Measurements from ENCODE around the gene SFI1.

DNA sequence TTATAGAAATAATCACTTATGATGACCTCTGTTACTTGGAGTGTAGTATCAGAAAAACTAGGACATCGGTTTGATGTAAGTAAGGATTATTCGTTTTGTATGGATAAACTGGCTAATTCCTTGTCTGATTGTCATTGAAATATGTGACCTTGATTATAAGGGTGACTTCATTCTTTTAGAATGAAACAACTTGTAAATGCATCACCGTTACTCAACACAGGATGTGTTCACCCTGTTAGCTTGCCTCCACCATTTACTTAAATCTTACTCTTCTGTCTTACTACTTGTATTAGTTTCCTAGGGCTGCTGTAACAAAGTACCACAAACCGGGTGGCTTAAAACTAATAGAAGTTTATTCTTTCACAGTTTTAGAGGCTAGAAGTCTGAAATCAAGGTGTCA lies 7.9 kb downstream of the SFI1 start:
- TF ChIP-seq, protein P1, sequence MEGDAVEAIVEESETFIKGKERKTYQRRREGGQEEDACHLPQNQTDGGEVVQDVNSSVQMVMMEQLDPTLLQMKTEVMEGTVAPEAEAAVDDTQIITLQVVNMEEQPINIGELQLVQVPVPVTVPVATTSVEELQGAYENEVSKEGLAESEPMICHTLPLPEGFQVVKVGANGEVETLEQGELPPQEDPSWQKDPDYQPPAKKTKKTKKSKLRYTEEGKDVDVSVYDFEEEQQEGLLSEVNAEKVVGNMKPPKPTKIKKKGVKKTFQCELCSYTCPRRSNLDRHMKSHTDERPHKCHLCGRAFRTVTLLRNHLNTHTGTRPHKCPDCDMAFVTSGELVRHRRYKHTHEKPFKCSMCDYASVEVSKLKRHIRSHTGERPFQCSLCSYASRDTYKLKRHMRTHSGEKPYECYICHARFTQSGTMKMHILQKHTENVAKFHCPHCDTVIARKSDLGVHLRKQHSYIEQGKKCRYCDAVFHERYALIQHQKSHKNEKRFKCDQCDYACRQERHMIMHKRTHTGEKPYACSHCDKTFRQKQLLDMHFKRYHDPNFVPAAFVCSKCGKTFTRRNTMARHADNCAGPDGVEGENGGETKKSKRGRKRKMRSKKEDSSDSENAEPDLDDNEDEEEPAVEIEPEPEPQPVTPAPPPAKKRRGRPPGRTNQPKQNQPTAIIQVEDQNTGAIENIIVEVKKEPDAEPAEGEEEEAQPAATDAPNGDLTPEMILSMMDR (IDR thresholded peaks at IDR 0.05; ENCODE audit: poor library complexity), result no peak
- TF ChIP-seq EZH2phosphoT487 (IDR thresholded peaks at IDR 0.05; ENCODE audit: low read depth, severe bottlenecking, unreplicated experiment) (no peak), EZH2 (IDR thresholded peaks at IDR 0.05; ENCODE audit: borderline replicate concordance) (no peak)

Measured in hepatocyte (in vitro differentiated cells).